Activated gamma-delta T cell treated with anti-CD3 and anti-CD28 coated beads, Interleukin-2, amount 50 U/mL, for 16 hours (primary cell): ENCODE results near the gene MACF1.

ENCODE experiments used
- DNase-seq: peaks from one replicate; pipeline ENCODE4 v3.0.0-alpha.2; 2020; ENCODE audit warnings: low read depth

MACF1 gene

GRCh38 chr1:39395357-39395831 lies 190.9 kb downstream of the MACF1 start:
- no peak for DNase-seq

GRCh38 chr1:39396671-39397070 lies 192.2 kb downstream of the MACF1 start:
- no peak for DNase-seq

DNA sequence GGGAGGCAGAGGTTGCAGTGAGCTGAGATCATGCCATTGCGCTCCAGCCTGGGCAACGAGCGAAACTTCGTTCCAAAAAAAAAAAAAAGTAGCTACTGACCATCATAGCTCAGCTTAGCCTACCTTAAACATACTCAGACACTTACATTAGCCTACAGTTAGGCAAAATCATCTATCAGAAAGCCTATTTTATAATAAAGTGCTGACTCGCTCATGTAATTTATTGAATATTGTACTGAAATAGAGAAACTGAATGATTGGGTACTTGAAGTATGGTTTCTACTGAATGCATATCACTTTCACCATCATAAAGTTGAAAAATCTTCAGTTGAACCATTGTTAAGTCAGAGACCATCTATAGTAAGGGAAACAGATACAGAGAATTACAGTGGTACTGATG lies 193.0 kb downstream of the MACF1 start:
- DNase-seq, result no peak

DNA sequence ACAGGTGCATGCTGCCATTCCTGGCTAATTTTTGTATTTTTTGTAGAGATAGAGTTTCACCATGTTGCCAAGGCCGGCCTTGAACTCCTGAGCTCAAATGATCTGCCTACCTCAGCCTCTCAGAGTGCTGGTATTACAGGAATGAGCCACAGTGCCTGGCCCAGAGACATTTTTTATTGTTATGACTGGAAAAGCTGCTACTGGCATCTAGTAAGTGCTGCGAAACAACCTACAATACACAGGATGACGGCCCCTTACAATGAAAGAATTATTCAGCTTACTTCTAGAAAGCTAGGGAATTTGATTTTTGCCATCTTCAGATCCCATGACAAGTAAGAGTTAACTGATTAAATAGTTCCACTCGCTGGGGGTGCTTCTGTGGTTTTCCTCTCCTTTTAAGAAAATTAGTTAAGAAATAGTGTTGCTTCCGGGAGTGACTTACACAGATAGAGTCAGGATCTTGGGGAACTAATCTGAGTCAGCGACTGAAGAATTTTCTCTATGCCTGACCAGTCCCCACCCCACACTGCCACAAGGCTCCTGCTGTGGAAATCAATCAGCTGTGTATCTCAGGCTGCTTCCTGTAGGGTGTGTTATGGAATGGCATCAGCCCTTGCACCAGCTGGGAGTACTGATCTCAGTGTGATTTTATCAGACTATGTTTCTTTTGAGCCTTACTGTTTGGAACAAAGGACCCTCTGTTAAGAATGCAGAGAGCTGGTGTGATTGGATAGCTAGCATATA lies 194.0 kb downstream of the MACF1 start:
- no peak for DNase-seq

GRCh38 chr1:39401106-39401505 lies 196.6 kb downstream of the MACF1 start:
- DNase-seq, result no peak

DNA sequence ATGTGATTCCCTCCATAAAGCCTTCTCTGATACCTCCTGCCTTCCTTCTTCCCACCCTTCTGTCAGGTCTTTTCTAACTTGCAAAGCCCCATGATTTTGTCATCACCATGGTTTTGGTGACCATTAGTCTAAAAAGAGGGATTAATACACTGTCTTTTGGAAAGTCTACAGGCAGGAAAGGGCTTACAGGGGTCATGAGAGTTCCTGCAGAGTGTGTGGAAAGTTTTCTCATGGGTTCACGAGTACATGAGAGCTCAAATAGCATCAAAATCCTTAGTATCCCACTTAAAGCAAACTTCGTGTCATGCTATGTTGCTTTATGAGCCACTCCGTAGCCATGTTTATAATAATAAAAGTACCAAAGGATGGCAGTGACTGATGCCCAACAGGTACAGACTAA lies 200.4 kb downstream of the MACF1 start:
- no peak for DNase-seq

DNA sequence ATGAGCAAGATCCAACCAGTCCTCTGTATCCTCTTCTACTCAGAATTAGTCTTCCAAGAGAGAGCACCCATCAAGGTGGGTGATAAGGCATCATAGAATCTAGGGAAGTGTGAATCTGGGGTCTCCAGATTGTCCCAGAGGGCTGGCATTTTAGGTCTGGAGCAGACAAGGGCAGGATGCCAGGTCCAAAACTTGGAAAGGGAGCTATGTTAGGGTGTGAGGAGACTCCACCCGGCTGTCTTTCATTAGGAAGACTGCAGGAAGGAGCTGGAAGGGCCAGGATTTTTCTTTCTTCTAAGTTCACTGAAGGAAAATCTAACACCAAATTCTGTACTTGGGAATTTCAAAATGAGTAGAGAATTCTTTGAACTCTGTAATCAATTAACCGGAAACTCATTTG lies 200.9 kb downstream of the MACF1 start:
- no peak for DNase-seq

- no peak for DNase-seq
Observed at GRCh38 chr1:39406533-39407450, 202.3 kb downstream of the MACF1 start.

DNA sequence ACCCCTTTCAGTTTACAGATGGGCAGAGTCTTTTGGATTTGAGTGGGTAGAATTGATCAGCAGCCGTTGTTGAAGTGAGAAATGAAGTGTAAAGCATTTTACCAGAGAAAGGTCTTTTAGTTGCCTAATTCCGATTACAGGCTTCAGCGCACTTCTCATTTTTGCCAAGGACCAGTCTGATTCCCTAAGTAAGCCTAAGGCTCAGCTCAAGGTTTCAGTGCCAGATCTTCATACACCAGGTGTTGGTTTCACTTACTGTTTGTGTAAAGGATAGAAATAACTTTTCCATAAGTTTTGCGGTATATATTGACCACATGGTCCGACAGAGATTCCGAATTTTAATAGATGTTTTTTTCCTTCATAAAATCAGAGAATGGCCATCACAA lies 203.0 kb downstream of the MACF1 start:
- no peak for DNase-seq

- no peak for DNase-seq
Observed at GRCh38 chr1:39407896-39408640, 203.6 kb downstream of the MACF1 start.

DNA sequence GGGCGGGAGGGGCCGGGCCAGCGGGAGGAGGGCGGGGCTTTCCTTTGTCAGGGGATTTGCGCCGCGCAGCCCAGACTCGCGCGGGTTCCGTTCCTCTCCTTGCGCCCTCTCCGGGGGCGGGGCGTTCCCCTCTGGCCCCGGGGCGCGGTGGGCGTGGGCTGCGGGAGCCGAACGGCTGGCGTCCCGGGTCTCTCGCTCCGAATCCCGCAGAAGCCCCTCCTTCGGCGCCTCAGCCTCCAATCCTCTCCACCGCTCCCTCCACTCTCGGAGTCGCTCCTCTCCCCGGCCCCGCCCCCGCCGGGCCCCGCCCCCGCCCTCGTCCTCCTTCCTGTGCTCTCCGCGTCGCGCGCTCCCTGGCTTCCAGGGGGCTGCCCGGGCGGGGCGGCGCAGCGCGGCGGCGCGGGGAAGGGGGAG lies 204.2 kb downstream of the MACF1 start:
- DNase-seq, result peak; percentile 64

DNA sequence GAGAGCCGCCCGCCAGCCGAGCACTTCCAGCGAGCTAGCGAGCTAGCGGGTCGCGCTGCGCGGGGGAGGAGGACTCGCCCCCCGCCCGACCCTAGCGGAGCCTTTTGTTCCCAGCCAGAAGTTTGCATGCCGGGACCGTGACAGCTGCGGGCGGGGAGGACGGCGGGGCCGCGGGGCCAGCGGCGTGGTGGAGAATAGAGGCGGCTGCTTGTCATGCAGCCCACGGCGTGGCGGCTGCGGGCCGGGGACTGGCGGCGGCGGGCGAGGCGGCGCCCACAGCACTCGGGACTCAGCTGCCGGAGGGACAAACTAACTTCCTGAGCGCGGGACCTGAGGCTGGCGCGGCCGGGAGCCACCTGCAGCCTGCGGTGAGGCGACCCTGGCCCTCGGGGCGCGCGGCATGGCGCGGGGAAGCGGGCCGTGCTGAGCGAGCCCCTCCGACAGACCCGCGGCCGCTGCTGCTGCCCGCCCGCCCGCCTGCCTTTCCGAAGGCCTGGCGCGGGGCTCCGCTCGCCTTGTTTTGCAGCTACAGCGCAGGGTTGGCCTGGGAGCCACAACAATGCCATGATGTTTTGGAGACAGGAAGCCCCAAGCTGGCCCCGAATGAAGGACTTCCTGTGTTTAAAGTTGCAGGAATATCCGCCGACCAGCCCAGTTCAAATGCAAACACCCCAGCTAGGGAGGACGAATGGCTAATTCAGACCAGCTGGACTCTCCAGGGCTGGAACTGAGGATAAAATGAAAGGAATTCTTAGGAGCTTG lies 204.7 kb downstream of the MACF1 start:
- DNase-seq, result no peak

- peak; percentile 35 for DNase-seq
Observed at GRCh38 chr1:39410915-39411436, 206.5 kb downstream of the MACF1 start.

DNA sequence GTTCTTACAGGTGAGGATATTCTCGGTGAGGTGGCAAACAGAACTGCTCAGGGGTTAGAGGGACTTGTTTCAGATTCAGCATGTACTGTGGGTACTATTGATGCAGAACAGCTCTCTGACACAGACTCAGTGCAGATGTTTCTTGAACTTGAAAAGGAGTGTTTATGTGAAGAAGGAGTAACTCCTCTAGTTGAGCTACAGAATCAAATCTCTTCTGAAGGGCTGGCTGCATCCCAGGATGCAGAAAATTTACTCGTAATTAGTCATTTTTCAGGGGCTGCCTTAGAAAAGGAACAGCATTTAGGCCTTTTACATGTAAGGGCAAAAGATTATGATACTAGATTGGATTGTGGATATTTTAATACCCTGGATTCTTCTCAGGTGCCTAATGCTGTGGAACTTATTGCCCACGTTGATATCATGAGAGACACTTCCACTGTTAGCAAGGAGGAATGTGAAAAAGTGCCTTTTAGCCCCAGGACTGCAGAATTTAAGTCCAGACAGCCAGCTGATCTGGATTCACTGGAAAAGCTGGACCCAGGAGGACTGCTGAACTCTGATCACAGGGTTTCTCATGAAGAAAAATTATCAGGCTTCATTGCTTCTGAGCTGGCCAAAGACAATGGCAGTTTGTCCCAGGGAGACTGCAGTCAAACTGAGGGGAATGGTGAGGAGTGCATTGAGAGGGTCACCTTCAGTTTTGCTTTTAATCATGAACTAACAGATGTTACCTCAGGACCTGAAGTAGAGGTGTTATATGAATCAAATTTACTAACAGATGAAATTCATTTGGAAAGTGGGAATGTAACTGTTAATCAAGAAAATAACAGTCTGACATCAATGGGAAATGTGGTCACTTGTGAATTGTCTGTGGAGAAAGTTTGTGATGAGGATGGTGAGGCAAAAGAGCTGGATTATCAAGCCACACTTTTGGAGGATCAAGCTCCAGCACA lies 207.3 kb downstream of the MACF1 start:
- DNase-seq, result no peak

DNA sequence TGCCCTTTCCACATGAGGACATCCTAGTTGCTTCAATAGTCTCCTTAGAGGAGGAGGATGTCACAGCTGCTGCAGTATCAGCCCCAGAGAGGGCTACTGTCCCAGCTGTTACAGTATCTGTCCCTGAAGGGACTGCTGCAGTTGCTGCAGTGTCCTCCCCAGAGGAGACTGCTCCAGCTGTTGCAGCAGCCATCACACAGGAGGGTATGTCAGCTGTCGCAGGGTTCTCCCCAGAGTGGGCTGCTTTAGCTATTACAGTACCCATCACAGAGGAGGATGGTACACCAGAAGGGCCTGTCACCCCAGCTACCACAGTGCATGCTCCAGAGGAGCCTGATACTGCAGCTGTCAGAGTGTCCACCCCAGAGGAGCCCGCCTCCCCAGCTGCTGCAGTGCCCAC lies 208.4 kb downstream of the MACF1 start:
- no peak for DNase-seq

GRCh38 chr1:39413902-39414528 lies 209.5 kb downstream of the MACF1 start:
- no peak for DNase-seq

DNA sequence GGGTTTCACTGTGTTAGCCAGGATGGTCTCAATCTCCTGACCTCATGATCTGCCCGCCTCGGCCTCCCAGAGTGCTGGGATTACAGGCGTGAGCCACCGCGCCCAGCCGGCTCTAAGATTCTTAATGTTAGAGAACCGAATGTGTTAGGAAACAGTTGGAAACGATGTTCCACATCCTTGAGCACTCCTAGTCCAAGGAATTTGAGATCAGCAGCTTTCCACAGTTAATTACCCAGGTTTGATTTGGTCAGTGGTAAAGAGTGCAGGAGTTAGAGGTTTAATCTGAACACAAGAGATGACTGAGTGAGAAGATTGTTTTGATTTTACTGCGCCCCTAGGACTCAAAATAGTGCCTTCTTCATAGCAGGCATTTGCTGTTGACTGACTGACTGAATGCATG lies 211.1 kb downstream of the MACF1 start:
- no peak for DNase-seq

- DNase-seq, result no peak
Observed at GRCh38 chr1:39416609-39417008, 212.1 kb downstream of the MACF1 start.

- DNase-seq, result no peak
Observed at GRCh38 chr1:39418236-39418635, 213.7 kb downstream of the MACF1 start.

DNA sequence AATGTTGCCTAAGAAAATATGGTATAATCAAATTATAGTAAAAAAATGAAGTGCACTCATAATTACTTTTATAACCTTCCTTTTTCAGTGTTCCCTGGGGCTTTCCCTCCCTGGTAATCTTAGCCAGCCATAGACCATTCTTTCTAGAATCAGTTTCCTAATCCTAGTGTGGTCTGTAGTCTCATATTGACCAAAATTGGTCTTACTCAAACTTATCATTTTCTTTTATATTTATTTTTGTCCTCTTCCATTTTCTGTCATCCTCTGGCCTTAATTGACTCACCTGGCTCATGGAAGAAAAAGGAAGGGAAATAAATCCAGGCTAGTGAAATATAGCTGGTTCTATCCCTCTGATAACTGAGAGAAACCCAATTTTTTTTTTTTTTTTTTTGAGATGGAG lies 216.0 kb downstream of the MACF1 start:
- no peak for DNase-seq
